Activated CD4-positive, alpha-beta T cell treated with anti-CD3 and anti-CD28 coated beads, Interleukin-2, amount 50 U/mL, for 16 hours (primary cell): Measurements from ENCODE around the gene KIR2DL3.
"Not testable (repeated sequence)": the region's sequence is repeated elsewhere in the genome, so short reads cannot be mapped to it uniquely, and the experiment has no call there.

Source experiments
- DNase-seq: peaks from one replicate; pipeline ENCODE4 v3.0.0-alpha.2; 2020

Gene KIR2DL3

DNA sequence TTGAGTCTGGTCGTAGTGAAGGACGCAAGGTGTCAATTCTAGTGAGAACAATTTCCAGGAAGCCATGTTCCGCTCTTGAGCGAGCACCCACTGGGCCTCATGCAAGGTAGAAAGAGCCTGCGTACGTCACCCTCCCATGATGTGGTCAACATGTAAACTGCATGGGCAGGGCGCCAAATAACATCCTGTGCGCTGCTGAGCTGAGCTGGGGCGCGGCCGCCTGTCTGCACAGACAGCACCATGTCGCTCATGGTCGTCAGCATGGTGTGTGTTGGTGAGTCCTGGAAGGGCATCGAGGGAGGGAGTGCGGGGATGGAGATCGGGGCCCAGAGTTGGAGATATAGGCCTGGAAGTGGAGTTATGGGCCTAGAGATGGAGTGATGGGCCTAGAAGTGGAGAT is at the start of gene KIR2DL3:
Gene KIR2DL3 (plus strand): TSS at position 208 of the 400 bp plus-strand sequence. CDS start 33 bp downstream, at position 241.
- not testable (repeated sequence) for DNase-seq

DNA sequence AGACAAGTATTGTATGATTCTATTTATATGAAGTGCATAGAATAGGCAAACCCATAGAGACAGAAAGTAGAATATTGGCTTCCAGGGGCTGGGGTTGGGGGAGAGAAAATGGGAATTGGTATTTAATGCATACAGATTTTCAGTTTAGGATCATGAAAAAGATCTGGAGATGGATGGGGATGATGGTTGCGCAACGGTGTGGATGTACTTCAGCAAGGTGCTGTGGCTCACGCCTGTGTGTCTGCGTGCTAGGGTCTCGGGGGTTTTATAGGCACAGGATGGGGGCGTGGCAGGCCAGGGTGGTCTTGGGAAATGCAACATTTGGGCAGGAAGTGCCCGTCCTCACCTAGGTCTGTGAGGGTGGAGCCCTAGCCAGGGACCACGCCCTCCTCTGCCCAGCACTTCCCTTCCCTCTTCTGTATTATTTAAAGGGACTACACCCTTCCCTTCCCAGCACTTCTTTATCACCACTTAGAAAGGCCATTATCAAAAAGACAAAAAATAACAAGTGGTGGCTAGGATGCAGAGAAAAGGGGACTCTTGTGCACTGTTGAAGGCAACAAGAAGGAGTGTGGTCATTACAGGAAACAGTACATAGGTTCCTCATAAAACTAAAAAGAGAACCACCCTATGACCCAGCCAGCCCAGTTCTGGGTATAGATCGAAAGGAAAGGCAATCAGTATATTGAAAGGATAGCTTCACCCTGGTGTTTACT is 46.6 kb upstream of the KIR2DL3 start:
- DNase-seq, result no peak

DNA sequence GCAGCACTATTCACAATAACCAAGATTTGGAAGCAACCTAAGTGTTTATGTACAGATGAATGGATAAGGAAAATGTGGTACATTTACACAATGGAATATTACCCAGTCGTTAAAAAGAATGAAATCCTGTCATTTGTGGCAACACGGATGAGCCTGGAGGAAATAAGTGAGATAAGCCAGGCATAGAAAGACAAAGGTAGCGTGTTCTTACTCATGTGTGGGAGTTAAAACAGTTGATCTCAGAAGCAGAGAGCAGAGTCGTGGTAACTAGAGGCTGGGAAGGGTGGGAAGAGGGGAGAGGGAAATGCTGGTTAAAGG is 46.1 kb upstream of the KIR2DL3 start:
- no peak for DNase-seq

DNA sequence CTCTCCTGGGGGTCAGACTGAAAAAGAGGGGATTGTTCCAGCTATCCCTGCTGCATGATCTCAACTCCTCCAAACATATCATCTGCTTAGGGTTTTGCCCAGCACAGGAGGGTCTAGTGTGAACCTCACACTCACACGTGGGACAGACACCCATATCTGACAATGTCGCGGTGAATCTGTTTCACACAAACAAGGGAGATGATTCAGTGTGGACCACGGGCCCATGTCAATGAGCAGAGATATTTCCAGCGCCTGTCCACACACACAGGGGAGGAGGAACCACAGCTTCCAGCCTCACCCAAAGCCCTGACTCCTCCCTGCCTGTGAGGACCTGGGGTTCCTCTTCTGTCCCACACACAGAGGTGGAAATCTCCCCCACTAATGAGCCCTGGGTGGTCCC is 43.7 kb upstream of the KIR2DL3 start:
- DNase-seq, result no peak

DNA sequence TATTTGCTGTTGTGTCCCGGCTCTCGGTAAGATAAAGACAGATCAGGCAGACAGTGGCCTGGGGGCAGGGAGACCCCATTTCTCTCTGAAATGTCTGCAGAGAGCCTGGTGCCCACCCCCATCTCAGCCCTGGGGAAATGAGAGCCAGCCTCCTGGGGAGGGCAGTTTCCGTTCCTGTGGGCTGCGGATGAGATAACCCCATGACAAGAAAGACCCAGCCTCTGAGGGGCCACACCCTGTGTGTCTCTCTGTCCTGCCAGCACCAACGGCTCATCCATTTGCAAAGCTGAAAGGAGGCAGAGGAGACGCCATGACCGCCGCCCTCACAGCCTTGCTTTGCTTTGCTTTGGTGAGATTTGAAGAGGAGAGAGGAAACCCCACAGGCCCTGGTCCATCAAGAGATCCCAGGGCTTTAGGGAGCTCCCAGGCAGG is 42.2 kb upstream of the KIR2DL3 start:
- DNase-seq, result no peak

DNA sequence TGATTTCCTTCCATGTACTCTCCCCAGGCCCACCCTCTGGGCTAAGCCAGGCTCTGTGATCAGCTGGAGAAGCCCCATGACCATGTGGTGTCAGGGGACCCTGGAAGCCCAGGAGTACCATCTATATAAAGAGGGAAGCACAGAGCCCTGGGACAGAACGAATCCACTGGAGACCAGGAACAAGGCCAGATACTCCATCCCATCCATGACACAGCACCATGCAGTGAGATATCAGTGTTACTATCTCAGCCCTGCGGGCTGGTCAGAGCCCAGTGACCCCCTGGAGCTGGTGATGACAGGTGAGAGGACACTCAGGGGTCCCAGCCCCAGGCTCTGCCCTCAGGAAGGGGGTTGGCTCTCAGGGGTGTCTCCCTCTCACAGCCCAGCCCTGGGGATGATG is 41.5 kb upstream of the KIR2DL3 start:
- no peak for DNase-seq

DNA sequence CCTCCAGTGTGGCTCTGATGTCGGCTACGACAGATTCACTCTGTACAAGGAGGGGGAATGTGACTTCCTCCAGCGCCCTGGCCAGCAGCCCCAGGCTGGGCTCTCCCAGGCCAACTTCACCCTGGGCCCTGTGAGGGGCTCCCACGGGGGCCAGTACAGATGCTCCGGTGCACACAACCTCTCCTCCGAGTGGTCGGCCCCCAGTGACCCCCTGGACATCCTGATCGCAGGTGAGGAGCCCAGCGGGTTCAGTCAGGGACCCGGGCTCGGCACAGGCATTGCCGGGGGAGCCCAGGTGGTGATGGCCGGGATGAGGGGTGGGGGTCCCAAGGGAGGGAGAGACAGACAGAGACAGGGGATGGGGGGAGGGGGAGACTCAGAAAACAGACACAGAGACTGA is 40.6 kb upstream of the KIR2DL3 start:
- DNase-seq, result not testable (repeated sequence)

DNA sequence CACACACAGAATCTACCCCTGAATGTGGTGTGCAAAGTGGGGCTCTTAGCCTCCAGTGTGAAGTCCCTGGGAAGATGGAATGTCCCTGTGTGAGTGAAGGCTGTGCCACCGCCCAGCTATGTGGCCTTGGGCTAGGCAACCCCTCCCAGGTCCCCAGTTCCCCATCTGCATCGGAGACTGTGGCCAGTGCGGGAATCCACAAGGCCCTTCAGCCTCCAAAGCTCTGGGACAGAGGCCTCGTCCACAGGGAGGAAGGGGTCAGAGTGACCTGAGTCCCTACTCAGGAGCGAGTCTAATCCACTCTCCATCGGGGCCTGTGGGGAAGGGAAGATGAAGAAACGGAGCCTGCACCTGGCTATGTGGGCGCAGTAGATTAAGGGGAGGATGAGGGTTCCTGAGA is 33.4 kb upstream of the KIR2DL3 start:
- no peak for DNase-seq

DNA sequence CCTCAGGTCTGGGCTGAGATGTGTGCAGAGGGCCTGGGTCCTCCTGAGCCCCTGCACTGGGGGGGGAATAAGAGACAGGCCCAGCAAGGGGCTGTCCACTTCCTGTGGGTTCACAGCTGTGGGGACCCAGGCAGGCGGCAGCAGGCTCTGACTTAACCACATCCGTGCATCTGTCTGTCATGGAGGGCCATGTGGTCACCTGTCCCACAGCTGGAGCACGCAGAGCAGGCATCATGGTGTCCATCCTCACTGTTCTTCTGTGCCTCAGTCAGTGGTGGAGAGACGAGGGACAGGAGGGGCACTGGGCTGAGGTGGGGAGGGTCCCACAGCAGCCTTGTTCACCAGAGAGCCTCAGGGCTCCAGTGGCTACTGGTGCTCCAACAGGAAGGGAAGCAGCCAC is 30.4 kb upstream of the KIR2DL3 start:
- no peak for DNase-seq

DNA sequence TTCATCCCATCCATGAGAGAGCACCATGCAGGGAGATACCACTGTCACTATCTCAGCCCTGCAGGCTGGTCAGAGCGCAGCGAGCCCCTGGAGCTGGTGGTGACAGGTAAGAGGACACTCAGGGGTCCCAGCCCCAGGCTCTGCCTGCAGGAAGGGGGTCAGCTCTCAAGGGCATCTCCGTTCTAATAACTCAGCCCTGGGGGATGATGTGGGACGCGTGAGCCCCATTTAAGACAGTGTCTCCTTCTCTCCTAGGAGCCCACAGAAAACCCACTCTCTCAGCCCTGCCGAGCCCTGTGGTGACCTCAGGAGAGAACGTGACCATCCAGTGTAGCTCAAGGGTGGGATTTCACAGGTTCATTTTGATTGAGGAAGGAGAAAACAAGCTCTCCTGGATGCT is 29.5 kb upstream of the KIR2DL3 start:
- DNase-seq, result no peak

DNA sequence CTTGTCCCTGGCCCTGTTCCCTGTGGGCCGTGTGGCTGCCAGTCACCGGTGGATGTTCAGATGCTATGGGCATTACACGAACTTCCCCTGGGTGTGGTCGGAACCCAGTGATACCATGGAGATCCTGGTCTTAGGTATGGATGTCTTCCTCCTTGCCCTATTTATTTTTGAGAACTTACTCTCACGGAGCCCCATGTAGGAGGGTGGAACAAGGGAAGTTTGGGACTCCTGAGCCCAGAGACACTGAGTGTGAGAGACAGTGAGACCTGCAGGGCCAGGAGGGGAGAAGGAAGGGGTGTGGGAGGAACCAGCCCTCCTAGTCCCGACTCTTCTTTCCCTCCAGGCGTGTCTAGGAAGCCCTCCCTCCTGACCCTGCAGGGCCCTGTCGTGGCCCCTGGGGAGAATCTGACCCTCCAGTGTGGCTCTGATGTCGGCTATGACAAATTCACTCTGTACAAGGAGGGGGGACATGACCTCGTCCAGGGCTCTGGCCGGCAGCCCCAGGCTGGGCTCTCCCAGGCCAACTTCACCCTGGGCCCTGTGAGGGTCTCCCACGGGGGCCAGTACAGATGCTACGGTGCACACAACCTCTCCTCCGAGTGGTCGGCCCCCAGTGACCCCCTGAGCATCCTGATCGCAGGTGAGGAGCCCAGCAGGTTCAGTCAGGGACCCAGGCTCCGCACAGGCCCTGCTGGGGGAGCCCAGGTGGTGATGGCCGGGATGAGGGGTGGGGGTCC is 28.9 kb upstream of the KIR2DL3 start:
- no peak for DNase-seq

DNA sequence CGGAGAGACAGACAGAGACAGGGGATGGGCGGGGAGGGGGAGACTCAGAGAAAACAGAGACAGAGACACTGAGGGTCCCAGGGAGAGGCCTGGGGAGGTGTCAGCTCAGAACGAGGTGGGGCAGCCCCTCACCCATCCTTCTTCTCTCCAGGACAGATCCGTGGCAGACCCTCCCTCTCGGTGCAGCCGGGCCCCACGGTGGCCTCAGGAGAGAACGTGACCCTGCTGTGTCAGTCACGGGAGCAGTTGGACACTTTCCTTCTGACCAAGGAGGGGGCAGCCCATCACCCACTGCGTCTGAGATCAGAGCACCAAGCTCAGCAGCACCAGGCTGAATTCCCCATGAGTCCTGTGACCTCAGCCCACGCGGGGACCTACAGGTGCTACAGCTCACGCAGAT is 28.4 kb upstream of the KIR2DL3 start:
- not testable (repeated sequence) for DNase-seq

DNA sequence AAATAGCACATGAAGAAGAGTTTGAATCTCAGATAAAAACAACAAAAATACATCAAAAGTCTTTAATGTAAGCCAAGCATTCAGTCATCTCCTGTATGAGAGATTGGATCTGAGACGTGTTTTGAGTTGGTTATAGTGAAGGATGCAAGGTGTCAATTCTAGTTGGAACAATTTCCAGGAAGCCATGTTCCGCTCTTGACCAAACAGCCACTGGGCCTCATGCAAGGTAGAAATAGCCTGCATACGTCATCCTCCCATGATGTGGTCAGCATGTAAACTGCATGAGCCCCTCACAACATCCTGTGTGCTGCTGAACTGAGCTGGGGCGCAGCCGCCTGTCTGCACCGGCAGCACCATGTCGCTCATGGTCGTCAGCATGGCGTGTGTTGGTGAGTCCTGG is 14.2 kb upstream of the KIR2DL3 start, which contains the start of gene KIR3DL3:
Gene KIR3DL3 (plus strand): TSS at position 301 of the 400 bp plus-strand sequence. CDS start 55 bp downstream, at position 356.
- DNase-seq, result no peak

DNA sequence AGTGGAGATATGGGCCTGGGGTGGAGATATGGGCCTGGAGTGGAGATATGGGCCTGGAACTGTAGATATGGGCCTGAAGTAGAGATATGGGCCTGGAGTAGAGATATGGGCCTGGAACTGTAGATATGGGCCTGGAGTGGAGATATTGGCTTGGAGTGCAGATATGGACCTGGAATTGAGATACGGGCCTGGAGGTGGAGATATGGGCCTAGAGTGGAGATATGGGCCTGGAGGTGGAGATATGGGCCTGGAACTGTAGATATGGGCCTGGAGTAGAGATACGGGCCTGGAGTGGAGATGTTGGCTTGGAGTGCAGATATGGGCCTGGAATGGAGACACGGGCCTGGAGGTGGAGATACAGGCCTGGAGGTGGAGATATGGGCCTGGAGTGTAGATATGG is 13.7 kb upstream of the KIR2DL3 start:
- no peak for DNase-seq

DNA sequence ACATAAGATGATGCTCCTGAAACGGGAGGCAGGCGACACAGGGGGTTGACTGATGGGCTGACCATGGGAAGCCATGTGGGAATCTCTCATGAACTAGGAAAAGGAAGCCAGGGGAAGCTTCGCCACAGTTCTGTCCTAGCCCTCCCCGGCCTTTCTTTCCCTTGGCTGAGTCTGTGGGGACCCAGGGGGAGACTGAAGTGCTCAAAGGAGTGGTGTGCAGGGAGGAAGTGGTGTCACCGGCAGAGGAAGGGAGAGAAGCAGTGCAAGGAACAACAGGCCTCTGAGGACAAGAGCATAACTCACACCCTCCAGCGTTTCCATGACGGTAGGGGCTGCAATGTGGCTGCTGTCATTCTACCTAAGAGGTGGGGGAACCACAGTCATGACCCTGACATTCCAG is 13.0 kb upstream of the KIR2DL3 start:
- no peak for DNase-seq

DNA sequence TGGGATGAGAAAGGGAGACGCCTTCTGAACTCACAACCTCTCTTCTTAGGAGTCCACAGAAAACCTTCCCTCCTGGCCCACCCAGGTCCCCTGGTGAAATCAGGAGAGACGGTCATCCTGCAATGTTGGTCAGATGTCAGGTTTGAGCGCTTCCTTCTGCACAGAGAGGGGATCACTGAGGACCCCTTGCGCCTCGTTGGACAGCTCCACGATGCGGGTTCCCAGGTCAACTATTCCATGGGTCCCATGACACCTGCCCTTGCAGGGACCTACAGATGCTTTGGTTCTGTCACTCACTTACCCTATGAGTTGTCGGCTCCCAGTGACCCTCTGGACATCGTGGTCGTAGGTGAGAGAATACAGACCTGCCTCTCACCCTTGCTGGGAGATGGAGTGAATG is 10.8 kb upstream of the KIR2DL3 start:
- no peak for DNase-seq

DNA sequence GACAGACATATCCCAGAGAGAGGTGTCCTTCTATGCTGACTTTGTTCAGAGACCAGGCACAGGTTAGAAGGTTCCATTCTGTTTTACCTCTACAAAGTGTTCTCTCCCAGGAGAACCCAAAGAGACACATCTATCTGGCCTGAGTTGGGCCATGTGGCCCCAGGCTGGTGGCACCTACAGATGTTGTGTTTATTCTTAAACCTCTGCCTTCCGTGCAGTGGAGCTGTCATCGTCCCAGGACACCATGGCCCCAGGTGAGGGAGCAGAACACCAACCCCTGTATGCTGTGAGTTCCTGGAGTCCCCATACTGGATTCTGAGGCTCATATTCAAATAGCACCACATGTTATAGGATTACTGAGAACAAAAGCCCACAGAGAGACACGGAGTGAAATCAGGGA is 10.1 kb upstream of the KIR2DL3 start:
- DNase-seq, result no peak

DNA sequence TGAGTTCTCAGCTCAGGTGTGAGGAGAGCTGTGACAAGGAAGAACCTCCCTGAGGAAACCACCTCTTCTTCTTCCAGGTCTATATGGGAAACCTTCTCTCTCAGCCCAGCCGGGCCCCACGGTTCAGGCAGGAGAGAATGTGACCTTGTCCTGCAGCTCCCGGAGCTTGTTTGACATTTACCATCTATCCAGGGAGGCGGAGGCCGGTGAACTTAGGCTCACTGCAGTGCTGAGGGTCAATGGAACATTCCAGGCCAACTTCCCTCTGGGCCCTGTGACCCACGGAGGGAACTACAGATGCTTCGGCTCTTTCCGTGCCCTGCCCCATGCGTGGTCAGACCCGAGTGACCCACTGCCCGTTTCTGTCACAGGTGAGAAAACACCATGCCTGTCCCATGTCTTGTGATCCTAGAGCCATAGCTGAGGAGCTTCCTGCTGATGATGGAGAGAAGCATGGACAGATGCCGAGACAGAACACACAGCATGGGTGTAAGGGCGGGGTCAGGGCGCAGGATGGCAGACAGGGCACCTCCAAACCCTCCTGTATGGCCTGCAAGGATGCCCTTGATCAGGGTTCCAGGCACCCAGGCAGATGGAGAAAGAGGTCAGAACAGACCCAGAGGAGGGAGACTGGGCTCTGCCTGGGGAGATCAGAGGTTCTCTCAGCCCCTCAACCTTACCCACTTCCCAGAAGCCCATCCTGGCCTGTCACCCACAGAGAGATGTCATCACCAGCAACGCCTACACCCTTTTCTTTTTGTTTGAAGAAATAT is 8.7 kb upstream of the KIR2DL3 start:
- DNase-seq, result no peak

DNA sequence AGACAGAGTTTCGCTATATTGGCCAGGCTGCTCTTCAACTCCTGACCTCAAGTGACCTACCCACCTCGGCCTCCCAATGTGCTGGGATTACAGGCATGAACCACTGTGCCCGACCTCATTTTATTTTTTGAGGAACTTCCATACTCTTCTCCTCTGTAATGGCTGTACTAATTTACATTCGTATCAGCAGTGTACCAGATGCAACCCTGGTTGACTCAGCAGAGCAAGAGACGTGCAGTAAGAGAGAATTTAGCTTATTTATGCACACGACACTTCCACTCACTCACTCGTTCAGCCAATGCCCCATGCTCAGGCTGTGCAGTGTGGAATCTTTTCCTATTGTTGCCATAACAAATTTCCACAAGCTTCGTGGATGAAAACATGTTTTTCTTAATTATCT is 7.1 kb upstream of the KIR2DL3 start:
- no peak for DNase-seq

DNA sequence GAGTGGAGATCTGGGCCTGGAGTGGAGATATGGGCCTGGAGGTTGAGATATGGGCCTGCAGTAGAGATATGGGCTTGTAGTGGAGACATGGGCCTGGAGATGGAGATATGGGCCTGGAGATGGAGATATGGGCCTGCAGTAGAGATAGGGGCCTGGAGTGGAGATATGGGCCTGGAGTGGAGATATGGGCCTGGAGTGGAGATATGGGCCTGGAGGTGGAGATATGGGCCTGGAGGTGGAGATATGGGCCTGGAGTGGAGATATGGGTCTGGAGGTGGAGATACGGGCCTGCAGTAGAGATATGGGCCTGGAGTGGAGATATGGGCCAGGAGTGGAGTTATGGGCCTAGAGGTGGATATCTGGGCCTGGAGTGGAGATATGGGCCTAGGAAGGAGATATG is 402 bp downstream of the KIR2DL3 start:
- DNase-seq, result no peak

DNA sequence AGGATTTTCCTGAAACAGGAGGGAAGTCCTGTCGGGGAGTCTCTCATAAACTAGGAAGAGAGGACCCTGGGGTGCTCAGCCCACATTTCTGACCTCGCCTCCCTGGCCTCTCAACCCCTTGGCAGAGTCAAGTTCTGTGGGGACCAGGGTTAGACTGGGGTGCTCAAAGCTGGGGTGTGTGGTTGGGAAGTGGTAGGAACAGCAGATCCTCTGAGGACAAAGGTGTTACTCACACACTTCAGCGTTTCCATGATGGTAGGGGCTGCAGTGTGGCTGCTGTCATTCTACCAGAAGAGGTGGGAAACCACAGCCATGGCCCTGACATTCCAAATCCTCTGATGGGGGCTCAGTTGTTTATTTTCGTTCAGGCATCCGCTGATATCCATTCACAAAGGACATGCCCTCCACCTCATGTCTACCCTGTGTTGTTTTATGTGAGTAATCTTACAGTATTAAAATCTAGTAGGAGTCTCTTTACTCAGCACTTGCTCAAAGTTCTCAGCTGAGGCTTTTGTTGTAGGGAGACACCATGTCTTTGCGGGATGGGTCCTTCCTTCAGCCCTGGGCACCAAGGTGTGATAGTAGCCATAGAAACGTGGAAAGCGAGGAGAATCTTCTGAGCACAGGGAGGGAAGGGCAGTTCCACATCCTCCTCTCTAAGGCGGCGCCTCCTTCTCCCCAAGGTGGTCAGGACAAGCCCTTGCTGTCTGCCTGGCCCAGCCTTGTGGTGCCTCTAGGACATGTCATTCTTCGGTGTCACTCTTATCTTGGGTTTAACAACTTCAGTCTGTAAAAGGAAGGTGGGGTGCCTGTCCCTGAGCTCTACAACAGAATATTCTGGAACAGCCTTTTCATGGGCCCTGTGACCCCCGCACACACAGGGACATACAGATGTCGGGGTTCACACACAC is 1.5 kb downstream of the KIR2DL3 start:
- no peak for DNase-seq

DNA sequence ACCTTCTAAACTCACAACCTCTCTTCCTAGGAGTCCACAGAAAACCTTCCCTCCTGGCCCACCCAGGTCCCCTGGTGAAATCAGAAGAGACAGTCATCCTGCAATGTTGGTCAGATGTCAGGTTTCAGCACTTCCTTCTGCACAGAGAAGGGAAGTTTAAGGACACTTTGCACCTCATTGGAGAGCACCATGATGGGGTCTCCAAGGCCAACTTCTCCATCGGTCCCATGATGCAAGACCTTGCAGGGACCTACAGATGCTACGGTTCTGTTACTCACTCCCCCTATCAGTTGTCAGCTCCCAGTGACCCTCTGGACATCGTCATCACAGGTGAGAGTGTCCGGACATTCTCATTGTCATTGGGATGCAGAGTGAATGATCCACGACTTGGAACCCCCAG is 3.6 kb downstream of the KIR2DL3 start:
- DNase-seq, result not testable (repeated sequence)

DNA sequence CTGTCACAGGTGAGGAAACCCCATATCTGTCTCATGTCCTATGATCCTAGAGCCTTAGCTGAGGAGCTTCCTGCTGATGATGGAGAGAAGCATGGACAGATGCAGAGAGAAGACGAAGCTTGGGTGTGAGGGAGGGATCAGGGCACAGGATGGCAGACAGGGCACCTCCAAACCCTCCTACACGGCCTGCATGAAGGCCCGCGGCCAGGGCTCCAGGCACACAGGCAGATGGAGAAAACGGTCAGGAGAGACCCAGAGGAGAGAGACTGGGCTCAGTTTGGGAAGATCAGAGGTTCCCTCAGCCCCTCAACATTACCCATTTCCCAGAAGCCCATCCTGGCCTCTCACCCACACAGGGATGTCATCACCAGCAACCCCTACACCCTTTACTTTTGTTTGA is 5.8 kb downstream of the KIR2DL3 start:
- DNase-seq, result not testable (repeated sequence)
